Measurements from ENCODE around the gene FAN1.
A peak's percentile ranks its signal among the peaks of the same experiment; 100 is the strongest.

The FAN1 gene

GRCh38 chr15:30958219-30958618 lies 54.5 kb downstream of the FAN1 start:
- DNase-seq (ENCODE audit: low read depth) = no peak

- no peak for DNase-seq (ENCODE audit: low read depth)
Measured at GRCh38 chr15:30962079-30962478, 58.4 kb downstream of the FAN1 start.

- no peak for DNase-seq (ENCODE audit: low read depth)
Measured at GRCh38 chr15:30962659-30963058, 58.9 kb downstream of the FAN1 start.

GRCh38 chr15:30963681-30964080 lies 60.0 kb downstream of the FAN1 start:
- no peak for DNase-seq (ENCODE audit: low read depth)

GRCh38 chr15:30969724-30970123 lies 66.0 kb downstream of the FAN1 start:
- DNase-seq (ENCODE audit: low read depth) = no peak

- DNase-seq (ENCODE audit: low read depth) = no peak
Measured at GRCh38 chr15:30973379-30973778, 69.7 kb downstream of the FAN1 start.

- DNase-seq (ENCODE audit: low read depth) = no peak
Measured at GRCh38 chr15:30974112-30974511, 70.4 kb downstream of the FAN1 start.

GRCh38 chr15:30978328-30978727 lies 74.6 kb downstream of the FAN1 start:
- no peak for DNase-seq (ENCODE audit: low read depth)

GRCh38 chr15:30979457-30979856 lies 75.7 kb downstream of the FAN1 start:
- no peak for DNase-seq (ENCODE audit: low read depth)

GRCh38 chr15:30984118-30984517 lies 80.4 kb downstream of the FAN1 start:
- peak; percentile 22 for DNase-seq (ENCODE audit: low read depth)

GRCh38 chr15:30984542-30984941 lies 80.8 kb downstream of the FAN1 start:
- DNase-seq (ENCODE audit: low read depth) = peak; percentile 10

- DNase-seq (ENCODE audit: low read depth) = peak; percentile 74
Measured at GRCh38 chr15:30985081-30985531, 81.4 kb downstream of the FAN1 start.

- peak; percentile 24 for DNase-seq (ENCODE audit: low read depth)
Measured at GRCh38 chr15:30990036-30990435, 86.3 kb downstream of the FAN1 start.

GRCh38 chr15:30990446-30991254 lies 86.9 kb downstream of the FAN1 start:
- peak; percentile 33 for DNase-seq (ENCODE audit: low read depth)

GRCh38 chr15:30991255-30992235 lies 87.8 kb downstream of the FAN1 start, which contains the start of gene MTMR10:
Gene MTMR10, minus strand, starts transcription at chr15:30991628. Its CDS starts 122 bp downstream, at chr15:30991506.
- DNase-seq (ENCODE audit: low read depth) = peak; percentile 87

- DNase-seq (ENCODE audit: low read depth) = no peak
Measured at GRCh38 chr15:30992249-30992864, 88.6 kb downstream of the FAN1 start.
